Measurements from ENCODE around the gene ITFG1. TPM values are rescaled to one million over a fixed set of nuclear protein-coding genes. Genes with fewer than 3 reads are reported as not detected.

ITFG1 gene
- total and polyA plus RNA-seq, 9 of the 15 experiments (the other 6 are each of a cell fraction or from before 2014, with no cell fraction given): 17.1 to 83.5 (median 35.8) TPM

DNA sequence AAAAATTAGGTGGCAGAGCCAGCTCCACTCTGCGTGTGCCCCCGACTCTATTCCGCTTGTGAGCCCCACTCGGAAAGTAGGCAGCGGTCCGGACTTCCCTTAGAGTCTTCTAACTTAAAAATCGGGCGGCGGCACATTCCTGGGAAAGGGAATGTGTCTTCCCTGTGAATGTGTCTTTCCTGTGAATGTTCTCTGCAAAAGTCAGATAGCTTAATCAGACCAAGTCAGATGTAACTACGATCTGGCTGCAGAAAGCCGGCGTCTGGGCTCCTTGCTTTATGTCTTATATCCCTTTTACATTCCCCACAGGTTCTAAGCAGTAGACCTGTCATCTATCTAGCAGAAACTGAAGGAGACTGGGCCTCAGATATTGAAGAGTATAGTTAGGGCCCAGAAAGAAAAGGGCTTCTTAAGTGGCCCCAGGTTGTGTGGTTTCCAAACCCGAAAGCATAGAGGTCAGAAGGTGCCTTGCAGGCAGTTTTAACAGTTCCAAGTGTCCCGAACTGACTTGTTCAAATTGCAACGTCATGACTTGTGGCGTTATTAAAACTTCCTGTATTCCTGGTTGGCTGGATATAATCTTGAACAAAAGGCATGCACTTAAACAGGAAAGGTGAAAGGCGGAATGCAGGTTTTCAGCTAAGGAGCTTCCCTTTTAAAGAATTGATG is 869 bp upstream of the ITFG1 start (continued):
- TF ChIP-seq, protein P1, sequence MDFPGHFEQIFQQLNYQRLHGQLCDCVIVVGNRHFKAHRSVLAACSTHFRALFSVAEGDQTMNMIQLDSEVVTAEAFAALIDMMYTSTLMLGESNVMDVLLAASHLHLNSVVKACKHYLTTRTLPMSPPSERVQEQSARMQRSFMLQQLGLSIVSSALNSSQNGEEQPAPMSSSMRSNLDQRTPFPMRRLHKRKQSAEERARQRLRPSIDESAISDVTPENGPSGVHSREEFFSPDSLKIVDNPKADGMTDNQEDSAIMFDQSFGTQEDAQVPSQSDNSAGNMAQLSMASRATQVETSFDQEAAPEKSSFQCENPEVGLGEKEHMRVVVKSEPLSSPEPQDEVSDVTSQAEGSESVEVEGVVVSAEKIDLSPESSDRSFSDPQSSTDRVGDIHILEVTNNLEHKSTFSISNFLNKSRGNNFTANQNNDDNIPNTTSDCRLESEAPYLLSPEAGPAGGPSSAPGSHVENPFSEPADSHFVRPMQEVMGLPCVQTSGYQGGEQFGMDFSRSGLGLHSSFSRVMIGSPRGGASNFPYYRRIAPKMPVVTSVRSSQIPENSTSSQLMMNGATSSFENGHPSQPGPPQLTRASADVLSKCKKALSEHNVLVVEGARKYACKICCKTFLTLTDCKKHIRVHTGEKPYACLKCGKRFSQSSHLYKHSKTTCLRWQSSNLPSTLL (IDR thresholded peaks at IDR 0.05): no peak
- peak; percentile 77; the same call in 1 of the 2 replicates for TF ChIP-seq MYBL2 (IDR thresholded peaks at IDR 0.05; ENCODE audit: low read depth)
- TF ChIP-seq MYBL2 (CRISPR knock-in tag; IDR thresholded peaks at IDR 0.05; ENCODE audit: borderline replicate concordance): no peak
- TF ChIP-seq MYC (IDR thresholded peaks at IDR 0.05; ENCODE audit: low read depth, low read length): peak; percentile 41; the same call in 1 of the 2 replicates
- no peak for TF ChIP-seq MYC (CRISPR knock-in tag; IDR thresholded peaks at IDR 0.05; ENCODE audit: borderline replicate concordance, low read depth)
- peak; percentile 21; the same call in 1 of the 2 replicates for TF ChIP-seq JUND (IDR thresholded peaks at IDR 0.05; ENCODE audit: borderline replicate concordance, low read depth, low read length)
- peak; percentile 36; the same call in 1 of the 3 replicates for TF ChIP-seq JUND (tag; IDR thresholded peaks at IDR 0.05; ENCODE audit: borderline replicate concordance, low read depth, low read length)
- peak; percentile 79 for TF ChIP-seq POLR2A (conservative IDR thresholded peaks at IDR 0.05)
- TF ChIP-seq ADNP (tag; IDR thresholded peaks at IDR 0.05): no peak
- no peak for TF ChIP-seq GATA2 (CRISPR knock-in tag; IDR thresholded peaks at IDR 0.05)
- TF ChIP-seq SMARCA4 (IDR thresholded peaks at IDR 0.05): peak; percentile 42; the same call in 1 of the 2 replicates
- no peak for TF ChIP-seq RBM34 (IDR thresholded peaks at IDR 0.05; ENCODE audit: borderline replicate concordance, insufficient read depth, low read length)
- TF ChIP-seq, protein P2, sequence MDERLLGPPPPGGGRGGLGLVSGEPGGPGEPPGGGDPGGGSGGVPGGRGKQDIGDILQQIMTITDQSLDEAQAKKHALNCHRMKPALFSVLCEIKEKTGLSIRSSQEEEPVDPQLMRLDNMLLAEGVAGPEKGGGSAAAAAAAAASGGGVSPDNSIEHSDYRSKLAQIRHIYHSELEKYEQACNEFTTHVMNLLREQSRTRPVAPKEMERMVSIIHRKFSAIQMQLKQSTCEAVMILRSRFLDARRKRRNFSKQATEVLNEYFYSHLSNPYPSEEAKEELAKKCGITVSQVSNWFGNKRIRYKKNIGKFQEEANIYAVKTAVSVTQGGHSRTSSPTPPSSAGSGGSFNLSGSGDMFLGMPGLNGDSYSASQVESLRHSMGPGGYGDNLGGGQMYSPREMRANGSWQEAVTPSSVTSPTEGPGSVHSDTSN (CRISPR knock-in tag; IDR thresholded peaks at IDR 0.05; ENCODE audit: low read depth): no peak
- TF ChIP-seq, protein P2 (tag; conservative IDR thresholded peaks at IDR 0.05; ENCODE audit: low read depth): peak; percentile 53; the same call in 1 of the 2 replicates
- TF ChIP-seq SMARCE1 (IDR thresholded peaks at IDR 0.05): peak; percentile 9; the same call in 1 of the 2 replicates
- TF ChIP-seq CXXC5 (CRISPR knock-in tag; IDR thresholded peaks at IDR 0.05): peak; percentile 42; the same call in 1 of the 2 replicates
- TF ChIP-seq, protein P3, sequence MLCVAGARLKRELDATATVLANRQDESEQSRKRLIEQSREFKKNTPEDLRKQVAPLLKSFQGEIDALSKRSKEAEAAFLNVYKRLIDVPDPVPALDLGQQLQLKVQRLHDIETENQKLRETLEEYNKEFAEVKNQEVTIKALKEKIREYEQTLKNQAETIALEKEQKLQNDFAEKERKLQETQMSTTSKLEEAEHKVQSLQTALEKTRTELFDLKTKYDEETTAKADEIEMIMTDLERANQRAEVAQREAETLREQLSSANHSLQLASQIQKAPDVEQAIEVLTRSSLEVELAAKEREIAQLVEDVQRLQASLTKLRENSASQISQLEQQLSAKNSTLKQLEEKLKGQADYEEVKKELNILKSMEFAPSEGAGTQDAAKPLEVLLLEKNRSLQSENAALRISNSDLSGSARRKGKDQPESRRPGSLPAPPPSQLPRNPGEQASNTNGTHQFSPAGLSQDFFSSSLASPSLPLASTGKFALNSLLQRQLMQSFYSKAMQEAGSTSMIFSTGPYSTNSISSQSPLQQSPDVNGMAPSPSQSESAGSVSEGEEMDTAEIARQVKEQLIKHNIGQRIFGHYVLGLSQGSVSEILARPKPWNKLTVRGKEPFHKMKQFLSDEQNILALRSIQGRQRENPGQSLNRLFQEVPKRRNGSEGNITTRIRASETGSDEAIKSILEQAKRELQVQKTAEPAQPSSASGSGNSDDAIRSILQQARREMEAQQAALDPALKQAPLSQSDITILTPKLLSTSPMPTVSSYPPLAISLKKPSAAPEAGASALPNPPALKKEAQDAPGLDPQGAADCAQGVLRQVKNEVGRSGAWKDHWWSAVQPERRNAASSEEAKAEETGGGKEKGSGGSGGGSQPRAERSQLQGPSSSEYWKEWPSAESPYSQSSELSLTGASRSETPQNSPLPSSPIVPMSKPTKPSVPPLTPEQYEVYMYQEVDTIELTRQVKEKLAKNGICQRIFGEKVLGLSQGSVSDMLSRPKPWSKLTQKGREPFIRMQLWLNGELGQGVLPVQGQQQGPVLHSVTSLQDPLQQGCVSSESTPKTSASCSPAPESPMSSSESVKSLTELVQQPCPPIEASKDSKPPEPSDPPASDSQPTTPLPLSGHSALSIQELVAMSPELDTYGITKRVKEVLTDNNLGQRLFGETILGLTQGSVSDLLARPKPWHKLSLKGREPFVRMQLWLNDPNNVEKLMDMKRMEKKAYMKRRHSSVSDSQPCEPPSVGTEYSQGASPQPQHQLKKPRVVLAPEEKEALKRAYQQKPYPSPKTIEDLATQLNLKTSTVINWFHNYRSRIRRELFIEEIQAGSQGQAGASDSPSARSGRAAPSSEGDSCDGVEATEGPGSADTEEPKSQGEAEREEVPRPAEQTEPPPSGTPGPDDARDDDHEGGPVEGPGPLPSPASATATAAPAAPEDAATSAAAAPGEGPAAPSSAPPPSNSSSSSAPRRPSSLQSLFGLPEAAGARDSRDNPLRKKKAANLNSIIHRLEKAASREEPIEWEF (CRISPR knock-in tag; IDR thresholded peaks at IDR 0.05): peak; percentile 70; the same call in 1 of the 2 replicates
- peak; percentile 47 for TF ChIP-seq HDAC3 (IDR thresholded peaks at IDR 0.05; ENCODE audit: borderline replicate concordance, partially characterized antibody)
- TF ChIP-seq ATF7 (IDR thresholded peaks at IDR 0.05): peak; percentile 49; the same call in 1 of the 2 replicates
